Measurements from ENCODE around the gene MEN1.

GRCh38 chr11:64802370-64803157, 7.8 kb downstream of the MEN1 start:
- no peak for TF ChIP-seq CTCF (IDR thresholded peaks at IDR 0.05)
- no peak for TF ChIP-seq POLR2A (IDR thresholded peaks at IDR 0.05)
